NCI-H1092 treated with DMSO at 0.1 percent for 48 hours (cell line): ENCODE results near the gene UGP2.
A peak's percentile ranks its signal among the peaks of the same experiment; 100 is the strongest.
"Not testable (repeated sequence)": the region's sequence is repeated elsewhere in the genome, so short reads cannot be mapped to it uniquely, and the experiment has no call there.

Experiments
- DNase-seq: peaks from one replicate; lab custom pipeline; 2025; lab: John Stamatoyannopoulos, UW

The UGP2 gene

GRCh38 chr2:63893163-63893562, 51.5 kb downstream of the UGP2 start:
- DNase-seq = no peak

GRCh38 chr2:63894167-63894566, 52.5 kb downstream of the UGP2 start:
- no peak for DNase-seq

- DNase-seq = no peak
These were observed 57.1 kb downstream of the UGP2 start for GRCh38 chr2:63898839-63899238.

GRCh38 chr2:63899639-63900038, 57.9 kb downstream of the UGP2 start:
- DNase-seq = no peak

GRCh38 chr2:63902149-63902548, 60.5 kb downstream of the UGP2 start:
- no peak for DNase-seq

GRCh38 chr2:63903003-63903402, 61.3 kb downstream of the UGP2 start:
- DNase-seq = no peak

- no peak for DNase-seq
These were observed 72.6 kb downstream of the UGP2 start for GRCh38 chr2:63914311-63914710.

- peak; percentile 9 for DNase-seq
These were observed 85.1 kb downstream of the UGP2 start for GRCh38 chr2:63926815-63927214.

GRCh38 chr2:63932104-63932503, 90.4 kb downstream of the UGP2 start:
- not testable (repeated sequence) for DNase-seq
